GM12892 (cell line): ENCODE results near the gene TFAP2E.

Experiments used
- POLR2A ChIP-seq: IDR thresholded peaks from 2 replicates; pipeline ENCODE4 v1.6.1; 2011; ENCODE audit warnings: low read depth, low read length, control low read depth
- TAF1 ChIP-seq: IDR thresholded peaks from 2 replicates; pipeline ENCODE4 v1.6.1; 2011; ENCODE audit warnings: low read depth, mild to moderate bottlenecking, control low read depth, low read length, borderline replicate concordance

GRCh38 chr1:35556484-35557117, 16.5 kb upstream of the TFAP2E start:
- TF ChIP-seq TAF1 (no peak), POLR2A (no peak)
